ENCODE measurements around the gene KLHL35.
A peak's percentile ranks its signal among the peaks of the same experiment; 100 is the strongest.

Gene KLHL35

DNA sequence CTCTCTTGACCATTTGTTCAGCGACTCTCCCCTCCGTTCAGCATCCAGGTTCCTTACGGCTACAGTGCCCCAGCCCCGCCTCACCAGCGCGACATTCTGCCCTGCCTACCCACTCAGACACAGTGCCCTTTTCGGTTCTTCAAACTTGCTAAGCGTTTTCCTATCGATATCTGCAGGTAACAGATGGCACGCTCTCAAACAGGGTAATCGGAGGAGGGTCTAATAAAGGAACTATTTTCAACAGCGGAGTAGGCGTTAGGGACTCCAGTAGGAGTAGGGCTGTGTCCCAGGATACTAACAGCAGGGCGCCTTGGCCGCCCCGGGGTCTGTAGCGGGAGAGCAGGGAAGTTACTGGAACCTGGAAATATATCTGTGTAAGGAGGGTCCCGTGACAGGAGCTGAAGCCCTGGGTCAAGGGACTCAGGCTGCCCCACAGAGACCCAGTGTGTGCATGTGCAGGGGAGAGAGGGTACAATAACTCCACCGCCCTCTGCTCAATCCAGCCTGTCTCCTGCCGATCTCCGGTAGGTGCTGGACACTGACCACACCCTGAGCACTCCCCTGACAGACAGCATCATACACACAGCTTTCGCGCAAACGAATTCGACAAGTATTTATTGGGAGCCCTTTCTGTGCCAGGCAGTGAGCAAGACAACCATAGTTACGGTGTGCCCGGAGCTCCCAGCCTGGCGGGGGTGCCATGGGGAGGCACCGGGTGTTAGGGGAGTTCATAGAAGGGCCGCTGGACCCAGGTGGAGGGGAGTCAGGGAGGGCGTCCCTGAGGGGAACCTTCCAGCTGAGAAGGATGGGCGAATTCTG, 2.1 kb downstream of the KLHL35 start:
- Histone ChIP-seq H3K9me3 (ENCODE audit: control insufficient read depth, insufficient read depth, low read length) (peaks cover 10% of the 10 kb centered on the region), H3K27ac (ENCODE audit: low read depth, low read length) (no peak overlapping the region), H3K9ac (ENCODE audit: low read depth, low read length) (no peak overlapping the region), H3K36me3 (ENCODE audit: control insufficient read depth, insufficient read depth, low read length) (no peaks in the 10 kb centered on the region), H3K27me3 (ENCODE audit: control insufficient read depth, insufficient read depth, low read length) (peaks cover 76% of the 10 kb centered on the region), H3K4me3 (ENCODE audit: low read depth, low read length) (peak overlapping the region; percentile 51), H3K4me1 (ENCODE audit: control insufficient read depth, insufficient read depth, low read length) (peaks cover 7% of the 10 kb centered on the region; the same call in 1 of the 2 replicates)

DNA sequence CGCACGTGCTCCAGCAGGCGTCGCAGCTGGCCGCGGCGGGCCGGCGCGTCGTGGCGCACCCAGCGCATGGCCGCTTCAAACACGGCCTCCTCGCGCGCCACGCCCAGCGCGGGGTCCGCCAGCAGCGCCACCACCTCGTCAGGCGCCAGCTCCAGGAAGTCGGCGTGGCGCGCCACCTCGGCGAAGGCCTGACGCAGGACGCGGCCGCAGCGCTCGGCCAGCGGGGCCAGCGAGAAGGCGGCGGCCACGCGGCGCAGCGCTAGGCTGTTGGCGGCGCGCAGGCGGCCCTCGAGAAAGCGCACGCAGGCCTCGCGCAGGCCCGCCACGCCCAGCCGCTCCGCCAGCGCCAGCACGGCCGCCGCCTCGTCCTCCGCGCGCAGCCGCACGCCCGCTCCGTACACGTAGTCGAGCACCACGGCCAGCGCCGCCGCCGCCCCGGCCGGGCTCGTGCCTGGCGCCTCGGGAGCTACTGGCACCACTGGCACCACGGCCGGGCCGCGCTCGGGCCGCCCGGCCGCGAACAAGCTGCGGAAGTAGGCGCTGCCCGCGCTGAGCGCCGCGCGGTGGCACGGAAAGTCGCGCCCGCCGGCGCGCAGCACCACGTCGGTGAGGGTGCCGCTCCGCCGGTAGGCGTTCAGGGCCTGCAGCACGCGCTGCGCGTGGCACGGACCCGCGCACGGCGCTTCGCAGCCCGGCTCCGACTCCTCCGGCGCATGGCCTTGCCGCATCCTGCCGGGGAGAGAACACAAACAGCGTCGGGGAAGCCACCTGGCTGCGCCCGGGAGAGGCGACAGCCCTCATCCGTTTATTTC, 2.9 kb downstream of the KLHL35 start:
- H3K27me3 ChIP-seq (ENCODE audit: control insufficient read depth, insufficient read depth, low read length) = peaks cover 76% of the 10 kb centered on the region
- H3K36me3 ChIP-seq (ENCODE audit: control insufficient read depth, insufficient read depth, low read length) = no peaks in the 10 kb centered on the region
- H3K9ac ChIP-seq (ENCODE audit: low read depth, low read length) = no peak overlapping the region
- H3K27ac ChIP-seq (ENCODE audit: low read depth, low read length) = no peak overlapping the region
- peak overlapping the region; percentile 51 for H3K4me3 ChIP-seq (ENCODE audit: low read depth, low read length)
- peaks cover 7% of the 10 kb centered on the region; the same call in 1 of the 2 replicates for H3K4me1 ChIP-seq (ENCODE audit: control insufficient read depth, insufficient read depth, low read length)
- peaks cover 10% of the 10 kb centered on the region for H3K9me3 ChIP-seq (ENCODE audit: control insufficient read depth, insufficient read depth, low read length)

DNA sequence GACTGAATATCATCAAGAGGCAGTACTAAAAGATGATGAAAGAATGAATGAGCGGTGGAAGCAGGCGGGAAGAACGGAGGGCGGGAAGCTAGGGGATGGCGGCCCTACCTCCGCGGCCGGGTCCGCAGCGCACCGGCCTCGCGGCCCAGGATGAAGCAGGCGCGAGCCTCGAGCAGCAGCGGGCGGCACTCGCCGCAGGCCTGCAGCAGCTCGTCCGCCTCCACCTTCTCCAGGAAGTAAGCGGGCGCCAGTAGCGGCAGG, 3.4 kb downstream of the KLHL35 start:
- H3K9me3 ChIP-seq (ENCODE audit: control insufficient read depth, insufficient read depth, low read length) = peaks cover 10% of the 10 kb centered on the region
- no peak overlapping the region; the same call in 1 of the 2 replicates for H3K4me3 ChIP-seq (ENCODE audit: low read depth, low read length)
- no peaks in the 10 kb centered on the region for H3K36me3 ChIP-seq (ENCODE audit: control insufficient read depth, insufficient read depth, low read length)
- H3K9ac ChIP-seq (ENCODE audit: low read depth, low read length) = no peak overlapping the region
- H3K27me3 ChIP-seq (ENCODE audit: control insufficient read depth, insufficient read depth, low read length) = peaks cover 76% of the 10 kb centered on the region
- no peak overlapping the region for H3K27ac ChIP-seq (ENCODE audit: low read depth, low read length)
- peaks cover 7% of the 10 kb centered on the region; the same call in 1 of the 2 replicates for H3K4me1 ChIP-seq (ENCODE audit: control insufficient read depth, insufficient read depth, low read length)

DNA sequence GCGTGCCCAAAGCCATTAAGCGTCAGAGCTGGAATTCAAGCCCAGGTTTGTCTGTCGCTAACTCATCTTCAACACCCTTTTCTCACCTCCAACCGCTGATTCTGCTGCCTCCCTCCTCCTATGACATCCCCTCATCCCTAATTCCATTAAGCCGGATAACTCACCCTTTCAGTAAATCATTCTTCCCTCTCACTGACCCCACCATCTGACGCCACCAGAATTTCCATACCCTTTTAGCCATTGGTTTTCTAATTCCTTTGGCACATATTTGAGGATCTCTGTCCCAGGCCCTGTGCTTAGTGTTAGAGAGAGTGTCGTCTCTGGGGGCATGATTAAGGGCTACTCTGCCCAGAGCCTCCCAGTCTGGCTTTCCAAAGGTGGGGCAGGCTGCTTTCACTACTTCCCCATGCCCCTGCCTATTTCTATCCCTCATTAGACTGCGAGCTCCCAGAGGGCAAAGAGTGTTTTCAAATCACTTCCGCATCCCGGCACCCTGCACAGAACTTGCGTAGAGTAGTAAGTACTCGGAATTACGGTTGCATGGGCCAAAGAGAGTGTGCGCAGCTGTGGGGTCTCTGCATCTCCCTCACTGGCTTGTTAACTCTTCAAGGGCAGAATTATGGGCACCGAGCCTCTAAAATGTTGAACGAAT, 3.9 kb downstream of the KLHL35 start:
- H3K9me3 ChIP-seq (ENCODE audit: control insufficient read depth, insufficient read depth, low read length) = peaks cover 10% of the 10 kb centered on the region
- no peak overlapping the region for H3K9ac ChIP-seq (ENCODE audit: low read depth, low read length)
- no peaks in the 10 kb centered on the region for H3K36me3 ChIP-seq (ENCODE audit: control insufficient read depth, insufficient read depth, low read length)
- H3K27me3 ChIP-seq (ENCODE audit: control insufficient read depth, insufficient read depth, low read length) = peaks cover 76% of the 10 kb centered on the region
- no peak overlapping the region for H3K27ac ChIP-seq (ENCODE audit: low read depth, low read length)
- H3K4me1 ChIP-seq (ENCODE audit: control insufficient read depth, insufficient read depth, low read length) = peaks cover 7% of the 10 kb centered on the region; the same call in 1 of the 2 replicates
- H3K4me3 ChIP-seq (ENCODE audit: low read depth, low read length) = no peak overlapping the region

DNA sequence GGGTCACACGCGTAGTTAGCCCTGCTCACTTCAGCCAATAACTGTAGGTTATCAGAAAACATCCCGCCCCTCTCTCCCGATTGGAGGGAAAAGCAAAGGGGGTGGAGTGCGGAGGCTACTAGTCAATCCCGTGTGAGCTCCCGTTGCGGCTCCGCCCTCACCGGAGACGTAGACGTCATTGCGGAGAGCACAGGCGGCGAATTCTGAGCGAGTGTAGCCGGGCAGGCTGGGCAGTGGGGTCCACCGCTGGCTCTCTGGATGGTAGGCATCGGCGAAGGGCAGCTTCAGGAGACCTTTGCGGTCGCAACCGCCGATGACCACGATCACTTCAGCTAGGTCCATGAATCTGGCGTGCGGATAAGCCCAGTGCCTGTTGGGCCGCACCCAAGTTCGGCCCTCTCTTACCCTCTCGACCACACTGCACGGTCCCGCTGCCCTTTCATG, 4.7 kb downstream of the KLHL35 start:
- Histone ChIP-seq H3K4me3 (ENCODE audit: low read depth, low read length) (no peak overlapping the region), H3K4me1 (ENCODE audit: control insufficient read depth, insufficient read depth, low read length) (peaks cover 6% of the 10 kb centered on the region; the same call in 1 of the 2 replicates), H3K27me3 (ENCODE audit: control insufficient read depth, insufficient read depth, low read length) (peaks cover 70% of the 10 kb centered on the region), H3K36me3 (ENCODE audit: control insufficient read depth, insufficient read depth, low read length) (no peaks in the 10 kb centered on the region), H3K27ac (ENCODE audit: low read depth, low read length) (no peak overlapping the region), H3K9me3 (ENCODE audit: control insufficient read depth, insufficient read depth, low read length) (peaks cover 10% of the 10 kb centered on the region), H3K9ac (ENCODE audit: low read depth, low read length) (no peak overlapping the region)

DNA sequence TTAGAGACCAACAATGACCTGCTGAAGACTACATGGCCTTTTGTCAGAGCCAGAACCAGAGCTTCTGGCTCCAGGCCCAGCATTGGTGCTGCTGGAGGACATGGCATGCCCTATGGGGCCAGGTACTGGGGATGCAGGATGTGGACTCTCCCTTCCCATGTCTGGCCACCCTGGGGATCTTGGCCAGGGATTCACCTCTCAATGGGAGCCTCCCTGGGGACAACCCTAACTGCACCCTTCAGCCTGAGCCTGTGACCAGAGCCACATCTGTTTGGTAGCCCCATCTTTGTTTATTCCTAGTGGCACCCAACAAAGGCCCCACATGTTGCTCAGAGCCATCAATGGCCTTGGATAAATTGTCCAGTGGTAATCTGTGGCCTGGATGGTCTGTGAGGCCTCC, 5.8 kb downstream of the KLHL35 start:
- Histone ChIP-seq H3K9me3 (ENCODE audit: control insufficient read depth, insufficient read depth, low read length) (peaks cover 10% of the 10 kb centered on the region), H3K27ac (ENCODE audit: low read depth, low read length) (no peak overlapping the region), H3K9ac (ENCODE audit: low read depth, low read length) (no peak overlapping the region), H3K4me1 (ENCODE audit: control insufficient read depth, insufficient read depth, low read length) (no peaks in the 10 kb centered on the region), H3K4me3 (ENCODE audit: low read depth, low read length) (no peak overlapping the region), H3K27me3 (ENCODE audit: control insufficient read depth, insufficient read depth, low read length) (peaks cover 58% of the 10 kb centered on the region), H3K36me3 (ENCODE audit: control insufficient read depth, insufficient read depth, low read length) (peaks cover 5% of the 10 kb centered on the region; the same call in 1 of the 2 replicates)

DNA sequence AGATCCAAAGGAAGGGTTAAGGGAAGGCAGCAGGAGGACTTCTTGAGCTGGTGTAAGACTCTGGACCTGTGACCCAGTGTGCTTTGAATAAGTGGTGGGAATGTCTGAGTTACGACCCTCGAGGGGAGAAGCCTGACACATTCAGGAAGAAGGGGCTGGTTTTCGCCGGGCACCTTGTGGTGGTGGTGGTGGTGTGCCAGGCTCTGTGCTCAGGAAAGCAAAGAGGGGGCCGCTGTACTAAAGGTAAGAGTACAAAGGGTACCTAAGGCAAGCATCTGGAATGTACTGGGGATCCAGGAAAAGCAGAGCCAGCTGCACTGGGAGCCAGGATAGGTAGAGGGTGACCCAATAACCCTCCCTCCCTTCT, 6.3 kb downstream of the KLHL35 start:
- Histone ChIP-seq H3K27ac (ENCODE audit: low read depth, low read length) (no peak overlapping the region), H3K4me3 (ENCODE audit: low read depth, low read length) (no peak overlapping the region), H3K9ac (ENCODE audit: low read depth, low read length) (no peak overlapping the region), H3K27me3 (ENCODE audit: control insufficient read depth, insufficient read depth, low read length) (peaks cover 54% of the 10 kb centered on the region), H3K36me3 (ENCODE audit: control insufficient read depth, insufficient read depth, low read length) (peaks cover 7% of the 10 kb centered on the region; the same call in 1 of the 2 replicates), H3K4me1 (ENCODE audit: control insufficient read depth, insufficient read depth, low read length) (no peaks in the 10 kb centered on the region), H3K9me3 (ENCODE audit: control insufficient read depth, insufficient read depth, low read length) (peaks cover 10% of the 10 kb centered on the region)

DNA sequence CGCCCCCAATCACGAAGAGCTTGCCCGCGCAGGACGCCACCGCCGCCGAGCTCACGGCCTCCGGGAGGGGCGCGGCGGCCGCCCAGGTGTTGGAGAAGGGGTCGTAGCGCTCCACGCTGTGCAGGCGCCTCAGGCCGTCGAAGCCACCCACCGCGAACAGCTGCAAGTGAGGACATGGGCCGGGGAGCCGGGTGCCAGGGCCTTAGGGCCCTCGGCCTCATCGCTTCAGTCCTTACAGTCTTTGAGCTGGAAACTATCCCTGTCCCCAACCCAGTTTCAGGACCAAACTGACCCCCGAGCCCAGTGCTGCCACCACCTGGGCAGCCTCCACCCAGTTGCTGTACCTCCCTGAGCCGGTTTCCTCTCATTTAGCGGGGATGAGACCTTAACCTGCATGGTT, 7.6 kb downstream of the KLHL35 start:
- Histone ChIP-seq H3K27ac (ENCODE audit: low read depth, low read length) (no peak overlapping the region), H3K36me3 (ENCODE audit: control insufficient read depth, insufficient read depth, low read length) (peaks cover 7% of the 10 kb centered on the region; the same call in 1 of the 2 replicates), H3K9me3 (ENCODE audit: control insufficient read depth, insufficient read depth, low read length) (peaks cover 10% of the 10 kb centered on the region), H3K4me3 (ENCODE audit: low read depth, low read length) (peak overlapping the region; percentile 2; the same call in 1 of the 2 replicates), H3K27me3 (ENCODE audit: control insufficient read depth, insufficient read depth, low read length) (peaks cover 41% of the 10 kb centered on the region), H3K4me1 (ENCODE audit: control insufficient read depth, insufficient read depth, low read length) (no peaks in the 10 kb centered on the region), H3K9ac (ENCODE audit: low read depth, low read length) (no peak overlapping the region)

DNA sequence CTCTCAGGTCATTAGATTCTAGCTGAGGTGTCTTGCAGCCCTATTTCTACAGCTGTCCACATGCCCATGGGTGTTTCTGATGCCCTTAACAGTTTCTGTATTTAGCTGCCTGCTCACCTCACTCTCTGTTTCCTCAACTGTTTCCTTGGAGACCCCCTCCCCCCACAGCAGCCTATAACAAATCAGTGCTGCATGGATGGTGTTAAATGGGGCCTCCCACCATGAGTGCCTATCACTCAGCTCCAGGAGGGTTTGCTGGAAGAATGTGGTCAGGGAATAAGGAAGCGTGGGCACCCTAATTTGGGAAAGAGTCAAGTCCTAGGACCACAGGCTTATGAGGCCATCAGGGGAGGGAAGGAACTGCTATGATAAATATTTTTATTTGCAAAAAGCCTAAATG, 8.6 kb downstream of the KLHL35 start:
- Histone ChIP-seq H3K4me1 (ENCODE audit: control insufficient read depth, insufficient read depth, low read length) (no peaks in the 10 kb centered on the region), H3K9me3 (ENCODE audit: control insufficient read depth, insufficient read depth, low read length) (peaks cover 8% of the 10 kb centered on the region), H3K36me3 (ENCODE audit: control insufficient read depth, insufficient read depth, low read length) (peaks cover 7% of the 10 kb centered on the region; the same call in 1 of the 2 replicates), H3K4me3 (ENCODE audit: low read depth, low read length) (no peak overlapping the region), H3K9ac (ENCODE audit: low read depth, low read length) (no peak overlapping the region), H3K27me3 (ENCODE audit: control insufficient read depth, insufficient read depth, low read length) (peaks cover 31% of the 10 kb centered on the region), H3K27ac (ENCODE audit: low read depth, low read length) (no peak overlapping the region)

DNA sequence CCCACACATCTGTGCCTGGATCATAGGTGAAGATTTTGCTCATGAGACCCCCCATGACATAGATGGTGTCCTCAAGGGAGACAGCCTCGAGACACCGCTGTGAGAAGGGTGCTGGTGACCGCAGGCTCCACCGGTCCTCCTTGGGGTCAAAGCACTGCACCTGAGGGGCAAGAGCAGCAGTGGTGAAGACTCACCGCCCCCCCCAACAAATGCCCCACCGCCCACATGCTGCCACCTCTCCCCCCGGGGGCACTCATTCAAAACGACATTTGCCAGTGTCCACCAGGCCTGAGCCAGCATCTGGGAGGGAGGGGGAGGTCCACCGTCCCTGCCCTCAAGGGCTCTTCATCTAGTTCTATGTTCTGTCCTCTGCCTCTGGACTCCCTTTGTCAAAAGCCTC, 9.3 kb downstream of the KLHL35 start:
- Histone ChIP-seq H3K27ac (ENCODE audit: low read depth, low read length) (no peak overlapping the region), H3K36me3 (ENCODE audit: control insufficient read depth, insufficient read depth, low read length) (peaks cover 7% of the 10 kb centered on the region; the same call in 1 of the 2 replicates), H3K4me1 (ENCODE audit: control insufficient read depth, insufficient read depth, low read length) (no peaks in the 10 kb centered on the region), H3K9ac (ENCODE audit: low read depth, low read length) (no peak overlapping the region), H3K9me3 (ENCODE audit: control insufficient read depth, insufficient read depth, low read length) (peaks cover 1% of the 10 kb centered on the region), H3K4me3 (ENCODE audit: low read depth, low read length) (no peak overlapping the region), H3K27me3 (ENCODE audit: control insufficient read depth, insufficient read depth, low read length) (peaks cover 24% of the 10 kb centered on the region)
